C4-2B (cell line): ENCODE data around the gene DPY19L2.
"Not testable (repeated sequence)": the region's sequence is repeated elsewhere in the genome, so short reads cannot be mapped to it uniquely, and the experiment has no call there.

ENCODE experiments used
- CTCF ChIP-seq: fragments of 450-650 bp; conservative IDR thresholded peaks from 2 replicates; pipeline ENCODE4 v1.5.1; 2017; ENCODE audit warnings: mild to moderate bottlenecking
- ZFX ChIP-seq: fragments of 450-650 bp; IDR thresholded peaks from 2 replicates; pipeline ENCODE4 v1.6.1; 2017

GRCh38 chr12:63654481-63654880 lies 13.8 kb downstream of the DPY19L2 start:
- TF ChIP-seq CTCF, ZFX: not testable (repeated sequence)
